ENCODE measurements around the gene IFT43.

DNA sequence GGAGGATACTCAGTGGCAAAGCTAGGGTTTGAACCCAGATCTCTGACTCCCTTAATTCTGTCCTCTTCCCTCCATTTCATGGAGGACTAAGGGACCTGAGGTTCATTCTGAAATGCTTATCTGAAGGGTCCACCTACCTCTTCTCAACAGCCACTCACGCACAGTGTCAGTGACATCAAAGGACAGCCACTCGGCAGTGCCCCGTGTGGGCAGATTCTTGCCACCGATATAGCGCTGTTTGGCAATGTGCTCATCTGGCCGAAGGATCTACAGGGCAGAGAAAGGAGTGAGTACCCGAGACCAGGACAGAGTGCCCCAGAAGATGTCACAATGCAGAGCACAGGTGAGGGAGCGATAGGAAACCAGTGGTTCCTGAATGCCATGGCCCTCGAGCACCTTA, 14.6 kb upstream of the IFT43 start:
- TF ChIP-seq, protein P1, sequence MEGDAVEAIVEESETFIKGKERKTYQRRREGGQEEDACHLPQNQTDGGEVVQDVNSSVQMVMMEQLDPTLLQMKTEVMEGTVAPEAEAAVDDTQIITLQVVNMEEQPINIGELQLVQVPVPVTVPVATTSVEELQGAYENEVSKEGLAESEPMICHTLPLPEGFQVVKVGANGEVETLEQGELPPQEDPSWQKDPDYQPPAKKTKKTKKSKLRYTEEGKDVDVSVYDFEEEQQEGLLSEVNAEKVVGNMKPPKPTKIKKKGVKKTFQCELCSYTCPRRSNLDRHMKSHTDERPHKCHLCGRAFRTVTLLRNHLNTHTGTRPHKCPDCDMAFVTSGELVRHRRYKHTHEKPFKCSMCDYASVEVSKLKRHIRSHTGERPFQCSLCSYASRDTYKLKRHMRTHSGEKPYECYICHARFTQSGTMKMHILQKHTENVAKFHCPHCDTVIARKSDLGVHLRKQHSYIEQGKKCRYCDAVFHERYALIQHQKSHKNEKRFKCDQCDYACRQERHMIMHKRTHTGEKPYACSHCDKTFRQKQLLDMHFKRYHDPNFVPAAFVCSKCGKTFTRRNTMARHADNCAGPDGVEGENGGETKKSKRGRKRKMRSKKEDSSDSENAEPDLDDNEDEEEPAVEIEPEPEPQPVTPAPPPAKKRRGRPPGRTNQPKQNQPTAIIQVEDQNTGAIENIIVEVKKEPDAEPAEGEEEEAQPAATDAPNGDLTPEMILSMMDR (conservative IDR thresholded peaks at IDR 0.05; ENCODE audit: low read depth, low read length) = no peak
- TF ChIP-seq EZH2 (IDR thresholded peaks at IDR 0.05; ENCODE audit: borderline replicate concordance, low read depth, low read length, poor library complexity, severe bottlenecking) = no peak
